Panc1 (cell line): Measurements from ENCODE around the gene FBXL19.

Experiments used
- POLR2AphosphoS5 ChIP-seq: IDR thresholded peaks from 2 replicates; pipeline ENCODE4 v1.6.1; 2012; ENCODE audit warnings: mild to moderate bottlenecking, low read depth, low read length, moderate library complexity
- TF ChIP-seq, protein P1 (sequence below): fragments of 450-650 bp; IDR thresholded peaks from 2 replicates; pipeline ENCODE4 v1.5.1; 2017; ENCODE audit warnings: mild to moderate bottlenecking

DNA sequence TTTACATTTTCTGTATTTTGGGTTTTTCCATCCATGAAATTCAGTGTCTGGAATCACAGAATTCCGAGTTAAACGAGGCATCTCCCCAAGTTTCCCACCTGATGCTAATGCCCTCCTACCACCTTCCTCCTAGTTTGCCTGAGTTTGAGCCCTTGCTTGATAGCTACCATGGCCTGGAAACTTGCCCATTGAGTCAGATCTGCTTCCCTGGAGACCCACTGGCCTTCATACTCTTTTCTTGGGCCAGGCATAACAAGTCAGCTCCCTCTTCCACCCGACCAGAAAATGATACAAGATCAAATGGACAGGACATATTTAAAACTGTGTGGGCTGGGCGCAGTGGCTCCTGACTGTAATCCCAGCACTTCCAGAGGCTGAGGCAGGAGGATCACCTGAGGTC is 44.4 kb downstream of the FBXL19 start:
- TF ChIP-seq, protein P1, sequence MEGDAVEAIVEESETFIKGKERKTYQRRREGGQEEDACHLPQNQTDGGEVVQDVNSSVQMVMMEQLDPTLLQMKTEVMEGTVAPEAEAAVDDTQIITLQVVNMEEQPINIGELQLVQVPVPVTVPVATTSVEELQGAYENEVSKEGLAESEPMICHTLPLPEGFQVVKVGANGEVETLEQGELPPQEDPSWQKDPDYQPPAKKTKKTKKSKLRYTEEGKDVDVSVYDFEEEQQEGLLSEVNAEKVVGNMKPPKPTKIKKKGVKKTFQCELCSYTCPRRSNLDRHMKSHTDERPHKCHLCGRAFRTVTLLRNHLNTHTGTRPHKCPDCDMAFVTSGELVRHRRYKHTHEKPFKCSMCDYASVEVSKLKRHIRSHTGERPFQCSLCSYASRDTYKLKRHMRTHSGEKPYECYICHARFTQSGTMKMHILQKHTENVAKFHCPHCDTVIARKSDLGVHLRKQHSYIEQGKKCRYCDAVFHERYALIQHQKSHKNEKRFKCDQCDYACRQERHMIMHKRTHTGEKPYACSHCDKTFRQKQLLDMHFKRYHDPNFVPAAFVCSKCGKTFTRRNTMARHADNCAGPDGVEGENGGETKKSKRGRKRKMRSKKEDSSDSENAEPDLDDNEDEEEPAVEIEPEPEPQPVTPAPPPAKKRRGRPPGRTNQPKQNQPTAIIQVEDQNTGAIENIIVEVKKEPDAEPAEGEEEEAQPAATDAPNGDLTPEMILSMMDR: no peak
- no peak for TF ChIP-seq POLR2AphosphoS5
